HepG2 (cell line): ENCODE data around the gene LSM2. TPM values are rescaled to one million over a fixed set of nuclear protein-coding genes. Genes with fewer than 3 reads are reported as not detected.

ENCODE experiments used
- CCAR2 ChIP-seq: fragments of 200-400 bp; formaldehyde crosslinking; optimal IDR thresholded peaks from 2 replicates; pipeline ENCODE3; 2018; ENCODE audit warnings: low read depth, mild to moderate bottlenecking, low read length, moderate library complexity
- CREBL2 ChIP-seq: sonication (generic); formaldehyde crosslinking; IDR thresholded peaks from 2 replicates; pipeline ENCODE4 v1.8.1; 2023; ENCODE audit warnings: missing genetic modification reagents, mild to moderate bottlenecking, borderline replicate concordance
- DMTF1 ChIP-seq: sonication (generic); formaldehyde crosslinking; IDR thresholded peaks from 2 replicates; pipeline ENCODE4 v1.4.0; 2020; ENCODE audit warnings: mild to moderate bottlenecking, missing genetic modification reagents
- EP300 ChIP-seq, 3 experiments: sonication (generic) in 1 of 3; formaldehyde crosslinking in 1 of 3; IDR thresholded peaks; 2 replicates each; pipeline versions ENCODE4 v1.5.1 to v1.6.1; 2011 to 2020; ENCODE audit warnings: low read depth in 2 of 3, low read length in 2 of 3, borderline replicate concordance in 1 of 3, improper control_type of control experiment in 1 of 3, mild to moderate bottlenecking in 1 of 3, missing genetic modification reagents in 1 of 3, moderate library complexity in 1 of 3
- FIP1L1 ChIP-seq: fragments of 200-400 bp; formaldehyde crosslinking; IDR thresholded peaks from 2 replicates; pipeline ENCODE4 v1.6.1; 2018; ENCODE audit warnings: low read depth, mild to moderate bottlenecking, low read length, moderate library complexity, borderline replicate concordance; ENCODE audit not compliant: insufficient read depth
- HNRNPLL ChIP-seq: fragments of 200-400 bp; formaldehyde crosslinking; IDR thresholded peaks from 2 replicates; pipeline ENCODE4 v1.6.1; 2017; ENCODE audit warnings: mild to moderate bottlenecking, low read depth, low read length; ENCODE audit not compliant: poor library complexity, severe bottlenecking
- JDP2 ChIP-seq: sonication (generic); formaldehyde crosslinking; IDR thresholded peaks from 2 replicates; pipeline ENCODE4 v1.8.1; 2022; ENCODE audit warnings: missing genetic modification reagents, borderline replicate concordance
- KMT2B ChIP-seq: IDR thresholded peaks from 2 replicates; pipeline ENCODE4 v1.6.1; 2016; ENCODE audit warnings: missing genetic modification reagents, missing compliant biosample characterization
- MLLT10 ChIP-seq: sonication (generic); formaldehyde crosslinking; IDR thresholded peaks from 2 replicates; pipeline ENCODE4 v1.4.0; 2020; ENCODE audit warnings: missing genetic modification reagents
- PLRG1 ChIP-seq: fragments of 450-650 bp; conservative IDR thresholded peaks from 2 replicates; pipeline ENCODE4 v1.6.1; 2016
- POLR2AphosphoS5 ChIP-seq: IDR thresholded peaks from 2 replicates; pipeline ENCODE4 v1.6.1; 2012; ENCODE audit warnings: low read depth, low read length
- SATB2 ChIP-seq: sonication (generic); formaldehyde crosslinking; IDR thresholded peaks from 2 replicates; pipeline ENCODE4 v1.5.0; 2020; ENCODE audit warnings: missing genetic modification reagents
- SP140L ChIP-seq: sonication (generic); formaldehyde crosslinking; IDR thresholded peaks from 2 replicates; pipeline ENCODE4 v1.4.0; 2020; ENCODE audit warnings: missing genetic modification reagents, borderline replicate concordance
- TBL1XR1 ChIP-seq: fragments of 150-350 bp; IDR thresholded peaks from 2 replicates; pipeline ENCODE4 v1.6.1; 2014; ENCODE audit warnings: borderline replicate concordance, low read length; ENCODE audit not compliant: partially characterized antibody
- ZFX ChIP-seq: sonication (generic); formaldehyde crosslinking; IDR thresholded peaks from 2 replicates; pipeline ENCODE4 v1.4.0; 2020; ENCODE audit warnings: mild to moderate bottlenecking, low read depth, missing genetic modification reagents, moderate library complexity
- ZNF18 ChIP-seq: sonication (generic); formaldehyde crosslinking; IDR thresholded peaks from 2 replicates; pipeline ENCODE4 v1.8.0; 2022; ENCODE audit warnings: mild to moderate bottlenecking, missing genetic modification reagents; ENCODE audit not compliant: insufficient replicate concordance
- ZNF207 ChIP-seq: fragments of 450-650 bp; IDR thresholded peaks from 2 replicates; pipeline ENCODE4 v1.6.1; 2016; ENCODE audit warnings: antibody characterized with exemption, borderline replicate concordance
- ZNF256 ChIP-seq: sonication (generic); formaldehyde crosslinking; conservative IDR thresholded peaks from 2 replicates; pipeline ENCODE4 v1.4.0; 2020; ENCODE audit warnings: missing genetic modification reagents
- ZNF44 ChIP-seq: sonication (generic); formaldehyde crosslinking; IDR thresholded peaks from 2 replicates; pipeline ENCODE4 v1.5.1; 2020; ENCODE audit warnings: mild to moderate bottlenecking, missing genetic modification reagents
- ZNF605 ChIP-seq: sonication (generic); formaldehyde crosslinking; IDR thresholded peaks from 2 replicates; pipeline ENCODE4 v1.8.0; 2022; ENCODE audit warnings: mild to moderate bottlenecking, missing genetic modification reagents
- polyA plus RNA-seq, 8 experiments: library from polyadenylated mRNA; depleted of rRNA in 3 of 8; stranded (reverse) in 7 of 8; unstranded in 1 of 8; fragments of >200 nt; fragmentation: Illumina TruSeq in 4 of 8; extraction: Trizol in 4 of 8; gene quantifications; 2 replicates each; pipeline versions ENCODE4 v1.2.1 to v1.2.3, GENCODE V29; 2011 to 2016; ENCODE audit warnings: low read depth in 4 of 8, missing spikeins in 1 of 8, mixed read lengths in 1 of 8; ENCODE audit not compliant: insufficient read depth in 1 of 8
- total RNA-seq, 5 experiments: library from RNA; depleted of rRNA; stranded (reverse); fragments of >200 nt; fragmentation: Illumina TruSeq; extraction: Trizol; gene quantifications; 2 replicates each; pipeline ENCODE4 v1.2.3, GENCODE V29; 2016; ENCODE audit warnings: low read depth in 1 of 5
- TF ChIP-seq, protein P1 (sequence below): sonication (generic); formaldehyde crosslinking; IDR thresholded peaks from 2 replicates; pipeline ENCODE4 v1.4.0; 2020; ENCODE audit warnings: mild to moderate bottlenecking, missing genetic modification reagents
- TF ChIP-seq, protein P2 (sequence below): sonication (generic); formaldehyde crosslinking; IDR thresholded peaks from 2 replicates; pipeline ENCODE4 v1.4.0; 2020; ENCODE audit warnings: mild to moderate bottlenecking, missing genetic modification reagents

The LSM2 gene
- total and polyA plus RNA-seq, 2 of the 13 experiments (the other 11 are each of a cell fraction or from before 2014, with no cell fraction given) = 69.4 to 90.5 TPM

DNA sequence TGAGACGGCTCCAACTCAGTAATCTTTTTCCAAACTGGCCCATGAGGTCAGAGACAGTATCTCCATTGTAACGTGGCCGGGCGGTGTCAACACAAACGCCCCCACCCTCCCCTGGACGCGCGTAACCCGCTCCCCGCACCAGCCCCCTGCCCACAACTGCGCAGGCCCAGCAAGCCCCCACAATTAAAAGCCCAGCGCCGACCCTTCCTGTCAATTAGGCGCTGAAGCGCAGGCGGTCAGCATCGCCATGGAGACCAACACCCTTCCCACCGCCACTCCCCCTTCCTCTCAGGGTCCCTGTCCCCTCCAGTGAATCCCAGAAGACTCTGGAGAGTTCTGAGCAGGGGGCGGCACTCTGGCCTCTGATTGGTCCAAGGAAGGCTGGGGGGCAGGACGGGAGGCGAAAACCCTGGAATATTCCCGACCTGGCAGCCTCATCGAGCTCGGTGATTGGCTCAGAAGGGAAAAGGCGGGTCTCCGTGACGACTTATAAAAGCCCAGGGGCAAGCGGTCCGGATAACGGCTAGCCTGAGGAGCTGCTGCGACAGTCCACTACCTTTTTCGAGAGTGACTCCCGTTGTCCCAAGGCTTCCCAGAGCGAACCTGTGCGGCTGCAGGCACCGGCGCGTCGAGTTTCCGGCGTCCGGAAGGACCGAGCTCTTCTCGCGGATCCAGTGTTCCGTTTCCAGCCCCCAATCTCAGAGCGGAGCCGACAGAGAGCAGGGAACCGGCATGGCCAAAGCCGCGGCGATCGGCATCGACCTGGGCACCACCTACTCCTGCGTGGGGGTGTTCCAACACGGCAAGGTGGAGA is 8.5 kb upstream of the LSM2 start, which contains the start of the genes HSPA1A and HSPA1L (continued):
- TF ChIP-seq ZNF18 (CRISPR knock-in tag) (no peak), POLR2AphosphoS5 (peak; percentile 99), PLRG1 (no peak), EP300 (IDR thresholded peaks at IDR 0.05; ENCODE audit: low read depth in 2 of 2, low read length in 2 of 2) (peak in 1 of 2 experiments; percentile 63; a peak in 2 of 4 replicates), EP300 (CRISPR knock-in tag; IDR thresholded peaks at IDR 0.05; ENCODE audit: borderline replicate concordance) (peak; percentile 18; the same call in 1 of the 2 replicates), TBL1XR1 (no peak), ZNF44 (CRISPR knock-in tag) (no peak), DMTF1 (CRISPR knock-in tag) (no peak), HNRNPLL (peak; percentile 11), CCAR2 (no peak), FIP1L1 (no peak), CREBL2 (CRISPR knock-in tag) (0 out of 2 replicates have a peak, but pooled peaks have one; percentile 38), ZNF256 (CRISPR knock-in tag) (no peak), ZNF605 (CRISPR knock-in tag) (peak; percentile 54; the same call in 1 of the 2 replicates), ZNF207 (no peak), MLLT10 (CRISPR knock-in tag) (no peak), SATB2 (CRISPR knock-in tag) (no peak), KMT2B (CRISPR knock-in tag) (no peak), SP140L (CRISPR knock-in tag) (peak; percentile 69; the same call in 1 of the 2 replicates), JDP2 (no peak), ZFX (CRISPR knock-in tag) (peak; percentile 40)
- TF ChIP-seq, protein P1, sequence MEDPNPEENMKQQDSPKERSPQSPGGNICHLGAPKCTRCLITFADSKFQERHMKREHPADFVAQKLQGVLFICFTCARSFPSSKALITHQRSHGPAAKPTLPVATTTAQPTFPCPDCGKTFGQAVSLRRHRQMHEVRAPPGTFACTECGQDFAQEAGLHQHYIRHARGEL (CRISPR knock-in tag) = no peak
- TF ChIP-seq, protein P2, sequence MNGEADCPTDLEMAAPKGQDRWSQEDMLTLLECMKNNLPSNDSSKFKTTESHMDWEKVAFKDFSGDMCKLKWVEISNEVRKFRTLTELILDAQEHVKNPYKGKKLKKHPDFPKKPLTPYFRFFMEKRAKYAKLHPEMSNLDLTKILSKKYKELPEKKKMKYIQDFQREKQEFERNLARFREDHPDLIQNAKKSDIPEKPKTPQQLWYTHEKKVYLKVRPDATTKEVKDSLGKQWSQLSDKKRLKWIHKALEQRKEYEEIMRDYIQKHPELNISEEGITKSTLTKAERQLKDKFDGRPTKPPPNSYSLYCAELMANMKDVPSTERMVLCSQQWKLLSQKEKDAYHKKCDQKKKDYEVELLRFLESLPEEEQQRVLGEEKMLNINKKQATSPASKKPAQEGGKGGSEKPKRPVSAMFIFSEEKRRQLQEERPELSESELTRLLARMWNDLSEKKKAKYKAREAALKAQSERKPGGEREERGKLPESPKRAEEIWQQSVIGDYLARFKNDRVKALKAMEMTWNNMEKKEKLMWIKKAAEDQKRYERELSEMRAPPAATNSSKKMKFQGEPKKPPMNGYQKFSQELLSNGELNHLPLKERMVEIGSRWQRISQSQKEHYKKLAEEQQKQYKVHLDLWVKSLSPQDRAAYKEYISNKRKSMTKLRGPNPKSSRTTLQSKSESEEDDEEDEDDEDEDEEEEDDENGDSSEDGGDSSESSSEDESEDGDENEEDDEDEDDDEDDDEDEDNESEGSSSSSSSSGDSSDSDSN (CRISPR knock-in tag) = peak; percentile 70; the same call in 1 of the 2 replicates
